Glutamatergic neuron (in vitro differentiated cells): ENCODE measurements around the gene ADGRE1. TPM values are rescaled to one million over a fixed set of nuclear protein-coding genes. Genes with fewer than 3 reads are reported as not detected.

Source experiments
- DNase-seq: peaks from one replicate; pipeline ENCODE4 v3.0.0; 2022
- H3K27ac Mint-ChIP-seq: one replicate; pipeline ENCODE4 v1.8.0; 2020; ENCODE audit warnings: mild to moderate bottlenecking, mixed read lengths, inconsistent platforms; ENCODE audit not compliant: unreplicated experiment
- H3K27me3 Mint-ChIP-seq: one replicate; pipeline ENCODE4 v1.8.0; 2020; ENCODE audit warnings: mild to moderate bottlenecking, moderate library complexity, mixed read lengths, inconsistent platforms; ENCODE audit not compliant: unreplicated experiment
- H3K36me3 Mint-ChIP-seq: one replicate; pipeline ENCODE4 v1.8.0; 2020; ENCODE audit warnings: mild to moderate bottlenecking, mixed read lengths, inconsistent platforms; ENCODE audit not compliant: unreplicated experiment
- H3K4me1 Mint-ChIP-seq: one replicate; pipeline ENCODE4 v1.8.0; 2020; ENCODE audit warnings: mild to moderate bottlenecking, low read depth, mixed read lengths, inconsistent platforms; ENCODE audit not compliant: unreplicated experiment
- H3K4me3 Mint-ChIP-seq: one replicate; pipeline ENCODE4 v1.8.0; 2020; ENCODE audit warnings: mild to moderate bottlenecking, mixed read lengths, inconsistent platforms; ENCODE audit not compliant: unreplicated experiment
- H3K9me3 Mint-ChIP-seq: one replicate; pipeline ENCODE4 v1.8.0; 2020; ENCODE audit warnings: mild to moderate bottlenecking, moderate library complexity, mixed read lengths, inconsistent platforms; ENCODE audit not compliant: unreplicated experiment
- CTCF ChIP-seq: fragments of 200-600 bp; sonication (generic); IDR thresholded peaks from one replicate; pipeline ENCODE4 v1.5.0; 2021; ENCODE audit not compliant: partially characterized antibody, unreplicated experiment
- total RNA-seq: library from RNA; stranded (reverse); fragmentation: NEBNext Ultra II Directional; extraction: Animal tissue kit (Norgen Biotek cat#: 25700); gene quantifications from one replicate; pipeline ENCODE4 v1.2.1, GENCODE V29; 2021; ENCODE audit not compliant: unreplicated experiment

Gene ADGRE1
- total RNA-seq, 1 donor from 2014 or later, result not detected

- H3K9me3 Mint-ChIP-seq, result peaks cover 5% of the 10 kb centered on the region
- TF ChIP-seq CTCF, result no peak
- no peak for DNase-seq
- H3K4me1 Mint-ChIP-seq, result no peaks in the 10 kb centered on the region
- no peaks in the 10 kb centered on the region for H3K36me3 Mint-ChIP-seq
- H3K27me3 Mint-ChIP-seq, result peaks cover 2% of the 10 kb centered on the region
- H3K4me3 Mint-ChIP-seq, result no peak overlapping the region
- no peak overlapping the region for H3K27ac Mint-ChIP-seq
These were observed 82.6 kb downstream of the ADGRE1 start for GRCh38 chr19:6970021-6970420.

GRCh38 chr19:6970443-6970842, 83.1 kb downstream of the ADGRE1 start:
- TF ChIP-seq CTCF, result no peak
- peaks cover 2% of the 10 kb centered on the region for H3K27me3 Mint-ChIP-seq
- no peak overlapping the region for H3K27ac Mint-ChIP-seq
- no peaks in the 10 kb centered on the region for H3K36me3 Mint-ChIP-seq
- no peak overlapping the region for H3K4me3 Mint-ChIP-seq
- H3K9me3 Mint-ChIP-seq, result peaks cover 5% of the 10 kb centered on the region
- H3K4me1 Mint-ChIP-seq, result no peaks in the 10 kb centered on the region
- no peak for DNase-seq

- Mint-ChIP-seq H3K36me3 (no peaks in the 10 kb centered on the region), H3K27ac (no peak overlapping the region), H3K27me3 (peaks cover 2% of the 10 kb centered on the region), H3K4me1 (no peaks in the 10 kb centered on the region), H3K4me3 (no peak overlapping the region), H3K9me3 (peaks cover 8% of the 10 kb centered on the region)
- DNase-seq, result no peak
- no peak for TF ChIP-seq CTCF
These were observed 84.0 kb downstream of the ADGRE1 start for GRCh38 chr19:6971366-6971765.

GRCh38 chr19:6976197-6976596, 88.8 kb downstream of the ADGRE1 start:
- no peak overlapping the region for H3K4me3 Mint-ChIP-seq
- peaks cover 6% of the 10 kb centered on the region for H3K9me3 Mint-ChIP-seq
- H3K4me1 Mint-ChIP-seq, result no peaks in the 10 kb centered on the region
- no peaks in the 10 kb centered on the region for H3K27me3 Mint-ChIP-seq
- DNase-seq, result no peak
- H3K36me3 Mint-ChIP-seq, result no peaks in the 10 kb centered on the region
- no peak overlapping the region for H3K27ac Mint-ChIP-seq
- TF ChIP-seq CTCF, result no peak

- Mint-ChIP-seq H3K27me3 (no peaks in the 10 kb centered on the region), H3K4me1 (no peaks in the 10 kb centered on the region), H3K9me3 (peaks cover 3% of the 10 kb centered on the region), H3K27ac (no peak overlapping the region), H3K4me3 (no peak overlapping the region), H3K36me3 (no peaks in the 10 kb centered on the region)
- DNase-seq, result no peak
- TF ChIP-seq CTCF, result no peak
These were observed 92.0 kb downstream of the ADGRE1 start for GRCh38 chr19:6979399-6979798.
